Common myeloid progenitor, CD34-positive (primary cell): ENCODE data around the gene ZG16.
"Not testable (repeated sequence)": the region's sequence is repeated elsewhere in the genome, so short reads cannot be mapped to it uniquely, and the experiment has no call there.

Experiments used
- CTCF ChIA-PET: fragments of 350-600 bp; sonication (Branson Sonifier 250); formaldehyde crosslinking; loops from one replicate; lab custom pipeline; 2021; ENCODE audit warnings: antibody characterized with exemption; lab: Charles Lee
- POLR2A ChIA-PET: fragments of 350-600 bp; sonication (Branson Sonifier 250); formaldehyde crosslinking; loops from one replicate; lab custom pipeline; 2021; ENCODE audit warnings: antibody characterized with exemption; lab: Charles Lee
- DNase-seq, 3 donors: peaks; one replicate each; pipeline versions ENCODE4 v3.0.0 to v3.0.0-alpha.2; 2013
- H3K27ac ChIP-seq, 2 experiments: 1 replicate in 1 of 2; 2 replicates in 1 of 2; pipeline ENCODE4 v1.7.0; 2013; ENCODE audit warnings: inconsistent platforms in 2 of 2, low read length in 2 of 2, mild to moderate bottlenecking in 2 of 2, low read depth in 1 of 2, moderate library complexity in 1 of 2; ENCODE audit not compliant: severe bottlenecking in 2 of 2, insufficient read depth in 1 of 2, poor library complexity in 1 of 2
- H3K27me3 ChIP-seq, 5 experiments: replicated peaks in 2 of 5; 1 replicate in 3 of 5; 2 replicates in 2 of 5; pipeline versions ENCODE4 v1.6.1 to v1.7.0; 2013; ENCODE audit warnings: low read length in 4 of 5, mild to moderate bottlenecking in 2 of 5, moderate library complexity in 2 of 5, inconsistent platforms in 1 of 5; ENCODE audit not compliant: insufficient read depth in 5 of 5, control insufficient read depth in 4 of 5
- H3K36me3 ChIP-seq, 4 experiments: 1 replicate in 2 of 4; 2 replicates in 2 of 4; pipeline versions ENCODE4 v1.6.1 to v1.7.0; 2013; ENCODE audit warnings: low read length in 3 of 4, control low read depth in 1 of 4, mild to moderate bottlenecking in 1 of 4; ENCODE audit not compliant: control insufficient read depth in 4 of 4, insufficient read depth in 4 of 4
- H3K4me1 ChIP-seq, 4 experiments: 1 replicate in 3 of 4; 2 replicates in 1 of 4; pipeline versions ENCODE4 v1.6.1 to v1.7.1; 2013; ENCODE audit warnings: low read length in 3 of 4, mild to moderate bottlenecking in 3 of 4, control low read depth in 1 of 4, inconsistent platforms in 1 of 4, moderate library complexity in 1 of 4; ENCODE audit not compliant: control insufficient read depth in 4 of 4, insufficient read depth in 4 of 4; ENCODE audit errors: control extremely low read depth in 1 of 4
- H3K4me3 ChIP-seq, 7 experiments: 1 replicate in 4 of 7; 2 replicates in 3 of 7; pipeline versions ENCODE4 v1.5.1 to v1.7.0; 2013; ENCODE audit warnings: mild to moderate bottlenecking in 7 of 7, low read length in 6 of 7, moderate library complexity in 6 of 7, inconsistent platforms in 2 of 7, low read depth in 2 of 7, control low read depth in 1 of 7; ENCODE audit not compliant: insufficient read depth in 4 of 7, control insufficient read depth in 1 of 7; ENCODE audit errors: extremely low read depth in 1 of 7
- H3K9me3 ChIP-seq, 5 experiments: 1 replicate in 4 of 5; 2 replicates in 1 of 5; pipeline versions ENCODE4 v1.6.1 to v1.7.1; 2013; ENCODE audit warnings: low read length in 4 of 5, mild to moderate bottlenecking in 2 of 5, inconsistent platforms in 1 of 5, low read depth in 1 of 5, moderate library complexity in 1 of 5; ENCODE audit not compliant: control insufficient read depth in 4 of 5, insufficient read depth in 2 of 5; ENCODE audit errors: control extremely low read depth in 1 of 5
- WGBS: methylation state at CpG from one replicate; pipeline ENCODE4 v1.1.5; 2013; ENCODE audit not compliant: insufficient coverage; 5-methylcytosine and 5-hydroxymethylcytosine counted together

The ZG16 gene

DNA sequence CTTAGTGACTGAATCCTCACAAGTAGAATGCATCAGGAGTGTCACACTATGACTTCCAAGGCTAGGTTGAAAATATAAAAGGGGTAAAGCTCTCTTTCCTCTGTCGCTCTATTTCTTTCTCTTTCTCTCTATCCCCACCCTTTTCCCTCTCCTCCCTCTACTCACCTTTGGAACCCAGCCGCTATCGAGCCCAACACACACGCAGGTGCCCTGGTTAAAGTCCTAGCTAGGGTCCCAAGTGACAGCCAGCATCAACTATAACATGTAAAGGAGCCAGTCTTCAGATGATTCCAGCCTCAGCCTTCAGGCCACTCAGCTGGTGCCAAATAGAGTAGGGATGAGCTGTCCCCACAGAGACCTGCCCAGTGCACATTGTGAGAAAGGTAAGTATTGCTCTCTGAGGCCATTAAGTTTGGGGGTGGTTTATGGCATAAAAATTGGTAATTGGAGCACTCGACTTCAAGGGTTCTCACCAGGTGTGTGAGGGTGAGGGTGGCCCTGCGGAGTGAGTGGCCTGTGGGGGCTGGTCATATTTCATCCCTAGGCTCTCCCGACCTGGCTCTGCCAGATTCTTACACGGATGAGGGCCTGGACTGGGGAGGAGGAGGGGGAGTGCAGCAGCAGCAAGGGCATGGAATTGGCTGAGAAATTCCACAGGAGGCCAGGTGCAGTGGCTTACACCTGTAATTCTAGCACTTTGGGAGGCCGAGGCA is 17.3 kb upstream of the ZG16 start:
- no peak overlapping the region for H3K27ac ChIP-seq
- no peaks in the 10 kb centered on the region for H3K27me3 ChIP-seq
- H3K36me3 ChIP-seq, result no peaks in the 10 kb centered on the region
- CTCF ChIA-PET, result interaction anchor here (1.7 to 2.5 kb wide), 3 partner anchors 10 to 24 kb away, joined by 5 to 6 read pairs (median 6); no protein-coding TSS in a partner anchor
- POLR2A ChIA-PET, result no interaction called here
- H3K4me3 ChIP-seq, result no peak overlapping the region
- DNase-seq, result no peak
- WGBS, result 96% methylated on average over 8 of the region's 9 CpGs
- H3K9me3 ChIP-seq, result no peaks in the 10 kb centered on the region
- H3K4me1 ChIP-seq, result no peaks in the 10 kb centered on the region

DNA sequence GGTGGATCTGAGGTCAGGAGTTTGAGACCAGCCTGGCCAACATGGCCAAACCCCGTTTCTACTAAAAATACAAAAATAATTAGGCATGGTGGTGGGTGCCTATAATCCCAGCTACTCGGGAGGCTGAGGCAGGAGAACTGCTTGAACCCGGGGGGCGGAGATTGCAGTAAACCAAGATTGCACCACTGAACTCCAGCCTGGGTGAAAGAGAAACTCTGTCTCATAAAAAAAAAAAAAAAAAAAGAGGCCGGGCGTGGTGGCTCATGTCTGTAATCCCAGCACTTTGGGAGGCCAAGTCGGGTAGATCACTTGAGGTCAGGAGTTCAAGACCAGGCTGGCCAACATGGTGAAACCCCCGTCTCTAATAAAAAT is 16.8 kb upstream of the ZG16 start:
- DNase-seq, H3K9me3 ChIP-seq, H3K36me3 ChIP-seq, H3K27ac ChIP-seq, H3K27me3 ChIP-seq, H3K4me1 ChIP-seq, POLR2A ChIA-PET, H3K4me3 ChIP-seq: not testable (repeated sequence)
- CTCF ChIA-PET, result interaction anchor here (1.7 to 2.5 kb wide), 3 partner anchors 9 to 23 kb away, joined by 5 to 6 read pairs (median 6); no protein-coding TSS in a partner anchor
- WGBS, result 90% methylated on average over 4 of the region's 8 CpGs

DNA sequence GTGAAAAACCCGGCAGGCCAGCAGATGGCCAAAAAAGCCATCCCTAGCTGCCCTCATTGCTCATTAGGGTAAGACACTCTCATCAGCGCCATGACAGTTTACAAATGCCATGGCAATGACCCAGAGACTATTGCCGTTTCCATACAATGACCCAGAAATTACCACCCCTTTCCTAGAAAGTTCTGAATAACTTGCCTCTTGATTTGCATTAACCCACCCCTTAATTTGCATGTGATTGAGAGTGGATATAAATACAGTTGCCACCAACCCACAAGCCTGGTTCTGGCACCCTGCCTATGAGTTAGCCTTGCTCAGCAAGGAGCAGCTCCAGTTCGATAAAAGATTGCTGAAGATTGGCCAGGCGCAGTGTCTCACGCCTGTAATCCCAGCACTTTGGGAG is 16.2 kb upstream of the ZG16 start:
- no peaks in the 10 kb centered on the region for H3K4me1 ChIP-seq
- H3K27me3 ChIP-seq, result no peaks in the 10 kb centered on the region
- no peak overlapping the region for H3K4me3 ChIP-seq
- H3K36me3 ChIP-seq, result no peaks in the 10 kb centered on the region
- no peak for DNase-seq
- H3K27ac ChIP-seq, result no peak overlapping the region
- POLR2A ChIA-PET, result interaction anchor here (0.6 to 0.7 kb wide), 2 partner anchors 15 to 41 kb away, joined by 4 read pairs; no protein-coding TSS in a partner anchor
- CTCF ChIA-PET, result interaction anchor here (1.7 kb wide), 1 partner anchor 11 kb away, joined by 5 read pairs; no protein-coding TSS in a partner anchor
- H3K9me3 ChIP-seq, result no peaks in the 10 kb centered on the region
- WGBS, result 100% methylated on average over 2 of the region's 6 CpGs

GRCh38 chr16:29763326-29763725 is 14.7 kb upstream of the ZG16 start:
- 95% methylated on average over 6 of the region's 6 CpGs for WGBS
- Histone ChIP-seq H3K4me1 (no peaks in the 10 kb centered on the region), H3K4me3 (no peak overlapping the region), H3K27me3 (no peaks in the 10 kb centered on the region), H3K36me3 (no peaks in the 10 kb centered on the region), H3K9me3 (no peaks in the 10 kb centered on the region), H3K27ac (no peak overlapping the region)
- CTCF ChIA-PET, result no interaction called here
- POLR2A ChIA-PET, result no interaction called here
- DNase-seq, result no peak

GRCh38 chr16:29765167-29766032 is 12.7 kb upstream of the ZG16 start:
- whole genome bisulfite sequencing, result 87% methylated on average over 12 of the region's 15 CpGs
- no peaks in the 10 kb centered on the region for H3K27me3 ChIP-seq
- H3K27ac ChIP-seq, result no peak overlapping the region
- DNase-seq, result no peak
- H3K36me3 ChIP-seq, result no peaks in the 10 kb centered on the region
- CTCF ChIA-PET, result no interaction called here
- POLR2A ChIA-PET, result no interaction called here
- no peaks in the 10 kb centered on the region for H3K9me3 ChIP-seq
- H3K4me3 ChIP-seq, result no peak overlapping the region
- no peaks in the 10 kb centered on the region for H3K4me1 ChIP-seq

DNA sequence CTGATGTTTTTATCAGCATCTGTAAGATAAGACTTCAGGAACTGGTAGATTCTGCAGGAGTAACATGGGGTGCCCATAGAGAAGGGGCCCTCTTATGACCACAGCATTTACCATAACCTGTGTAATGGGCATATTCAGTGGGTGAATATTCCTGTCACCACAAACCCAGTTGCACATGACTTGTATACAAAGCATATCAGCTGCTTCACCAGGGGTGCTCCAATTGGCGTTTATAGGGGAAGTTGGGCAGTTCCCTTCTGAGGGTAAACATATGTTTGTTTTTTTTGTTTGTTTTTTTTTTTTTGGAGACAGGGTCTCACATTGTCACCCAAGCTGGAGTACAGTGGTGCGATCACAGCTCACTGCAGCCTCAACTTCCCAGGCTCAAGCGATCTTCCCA is 11.5 kb upstream of the ZG16 start:
- Histone ChIP-seq H3K9me3 (no peaks in the 10 kb centered on the region), H3K4me3 (no peak overlapping the region), H3K4me1 (peaks cover 0 to 4% (median 1%) of the 10 kb centered on the region in 4 experiments), H3K36me3 (no peaks in the 10 kb centered on the region), H3K27ac (no peak overlapping the region), H3K27me3 (no peaks in the 10 kb centered on the region)
- WGBS, result 100% methylated on average over 2 of the region's 3 CpGs
- CTCF ChIA-PET, result interaction anchor here (0.9 to 1.5 kb wide), 3 partner anchors 12 to 29 kb away, joined by 3 to 6 read pairs (median 3); no protein-coding TSS in a partner anchor
- POLR2A ChIA-PET, result no interaction called here
- DNase-seq, result no peak

GRCh38 chr16:29767062-29767461 is 11.0 kb upstream of the ZG16 start:
- POLR2A ChIA-PET, result no interaction called here
- H3K27me3 ChIP-seq, result no peaks in the 10 kb centered on the region
- no peak overlapping the region for H3K27ac ChIP-seq
- no peaks in the 10 kb centered on the region for H3K36me3 ChIP-seq
- no peaks in the 10 kb centered on the region for H3K9me3 ChIP-seq
- no peak for DNase-seq
- CTCF ChIA-PET, result interaction anchor here (0.9 to 2.2 kb wide), 6 partner anchors 13 to 273 kb away, joined by 3 to 10 read pairs (median 4); no protein-coding TSS in a partner anchor
- no peak overlapping the region for H3K4me3 ChIP-seq
- H3K4me1 ChIP-seq, result peaks cover 0 to 4% (median 1%) of the 10 kb centered on the region in 4 experiments
- WGBS, result 100% methylated on average over 2 of the region's 3 CpGs
